ENCODE measurements around the gene RPS6KC1. TPM values are rescaled to one million over a fixed set of nuclear protein-coding genes. Genes with fewer than 3 reads are reported as not detected.

Gene RPS6KC1
- polyA plus RNA-seq, 3 donors: 8.9 to 16.0 (median 11.4) TPM

GRCh38 chr1:213180833-213181232, 129.8 kb downstream of the RPS6KC1 start:
- no peaks in the 10 kb centered on the region for H4K20me1 ChIP-seq (ENCODE audit: insufficient read depth, low read length)
- H3K27me3 ChIP-seq (ENCODE audit: control insufficient read depth in 2 of 2, insufficient read depth in 2 of 2, low read length in 2 of 2): no peaks in the 10 kb centered on the region
- DNase-seq: no peak
- peaks cover 12 to 53% of the 10 kb centered on the region in 2 donors for H3K36me3 ChIP-seq (replicated peaks in 1 of 2; ENCODE audit: control insufficient read depth in 1 of 2, insufficient read depth in 2 of 2, low read length in 2 of 2)
- WGBS (ENCODE audit: insufficient coverage): no CpG with 5 or more reads among the region's 1 CpG
- Mint-ChIP-seq H3K27me3 (ENCODE audit: low read depth in 3 of 3) (no peaks in the 10 kb centered on the region), H3K36me3 (peaks cover 36 to 40% of the 10 kb centered on the region in 2 donors), H3K27ac (no peak overlapping the region), H3K4me3 (no peak overlapping the region), H3K9me3 (peaks cover 0 to 13% (median 12%) of the 10 kb centered on the region in 7 donors), H3K4me1 (no peaks in the 10 kb centered on the region)
- intact Hi-C loops (cut with micrococcal nuclease): no loop called here
- TF ChIP-seq, protein P1, sequence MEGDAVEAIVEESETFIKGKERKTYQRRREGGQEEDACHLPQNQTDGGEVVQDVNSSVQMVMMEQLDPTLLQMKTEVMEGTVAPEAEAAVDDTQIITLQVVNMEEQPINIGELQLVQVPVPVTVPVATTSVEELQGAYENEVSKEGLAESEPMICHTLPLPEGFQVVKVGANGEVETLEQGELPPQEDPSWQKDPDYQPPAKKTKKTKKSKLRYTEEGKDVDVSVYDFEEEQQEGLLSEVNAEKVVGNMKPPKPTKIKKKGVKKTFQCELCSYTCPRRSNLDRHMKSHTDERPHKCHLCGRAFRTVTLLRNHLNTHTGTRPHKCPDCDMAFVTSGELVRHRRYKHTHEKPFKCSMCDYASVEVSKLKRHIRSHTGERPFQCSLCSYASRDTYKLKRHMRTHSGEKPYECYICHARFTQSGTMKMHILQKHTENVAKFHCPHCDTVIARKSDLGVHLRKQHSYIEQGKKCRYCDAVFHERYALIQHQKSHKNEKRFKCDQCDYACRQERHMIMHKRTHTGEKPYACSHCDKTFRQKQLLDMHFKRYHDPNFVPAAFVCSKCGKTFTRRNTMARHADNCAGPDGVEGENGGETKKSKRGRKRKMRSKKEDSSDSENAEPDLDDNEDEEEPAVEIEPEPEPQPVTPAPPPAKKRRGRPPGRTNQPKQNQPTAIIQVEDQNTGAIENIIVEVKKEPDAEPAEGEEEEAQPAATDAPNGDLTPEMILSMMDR (IDR thresholded peaks at IDR 0.05): no peak
- no peak overlapping the region for H3K27ac ChIP-seq (ENCODE audit: low read depth in 1 of 2, low read length in 2 of 2)
- H3K4me1 ChIP-seq (ENCODE audit: control insufficient read depth in 1 of 2, insufficient read depth in 2 of 2, low read length in 2 of 2): no peaks in the 10 kb centered on the region
- H3K79me2 ChIP-seq (ENCODE audit: insufficient read depth, low read length): no peaks in the 10 kb centered on the region
- H2AFZ ChIP-seq (ENCODE audit: insufficient read depth, low read depth, low read length, poor library complexity, severe bottlenecking): no peak overlapping the region
- no peak overlapping the region for H3K4me2 ChIP-seq (replicated peaks; ENCODE audit: extremely low read depth, low read length, poor library complexity, severe bottlenecking)
- H3K9ac ChIP-seq (ENCODE audit: insufficient read depth, low read length, poor library complexity, severe bottlenecking): no peak overlapping the region
- H3K4me3 ChIP-seq (replicated peaks in 1 of 3; ENCODE audit: low read depth in 2 of 3, low read length in 3 of 3): no peak overlapping the region
- peaks cover 4 to 7% of the 10 kb centered on the region in 2 donors for H3K9me3 ChIP-seq (replicated peaks in 1 of 2; ENCODE audit: control insufficient read depth in 1 of 2, insufficient read depth in 1 of 2, low read length in 2 of 2)

DNA sequence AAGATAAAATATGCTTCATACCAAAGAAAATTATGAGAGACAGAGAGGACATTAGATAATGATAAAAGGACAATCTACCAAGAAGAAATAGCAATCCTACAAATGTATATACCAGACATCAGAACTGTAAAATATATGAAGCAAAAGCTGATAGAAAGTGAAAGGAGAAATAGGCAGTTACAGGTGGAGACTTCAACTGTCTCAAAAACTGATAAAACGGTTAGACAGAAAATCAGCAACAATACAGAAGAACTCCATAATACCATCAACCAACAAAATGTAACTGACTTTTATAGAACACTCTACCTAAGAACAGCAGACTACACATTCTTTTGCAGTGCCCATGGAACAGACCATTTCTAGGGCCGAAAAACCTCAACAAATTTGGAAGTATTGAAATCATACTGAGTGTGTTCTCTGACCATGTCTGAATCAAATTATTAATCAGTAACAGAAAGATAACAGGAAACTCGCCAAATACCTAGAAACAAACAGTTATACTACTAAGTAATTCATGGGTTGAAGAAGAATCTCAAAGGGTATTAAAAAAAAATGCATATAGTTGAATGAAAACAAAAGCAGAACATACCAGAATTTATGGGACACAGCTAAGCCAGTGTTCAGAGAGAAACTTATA, 132.1 kb downstream of the RPS6KC1 start:
- TF ChIP-seq, protein P1 (IDR thresholded peaks at IDR 0.05): no peak
- no peak overlapping the region for H3K4me3 Mint-ChIP-seq
- no peak overlapping the region for H3K27ac ChIP-seq (ENCODE audit: low read depth in 1 of 2, low read length in 2 of 2)
- no peaks in the 10 kb centered on the region for H3K79me2 ChIP-seq (ENCODE audit: insufficient read depth, low read length)
- H3K9me3 Mint-ChIP-seq: peaks cover 13 to 37% (median 21%) of the 10 kb centered on the region in 7 donors
- no peak overlapping the region for H3K4me2 ChIP-seq (replicated peaks; ENCODE audit: extremely low read depth, low read length, poor library complexity, severe bottlenecking)
- no peaks in the 10 kb centered on the region for H3K27me3 ChIP-seq (ENCODE audit: control insufficient read depth in 2 of 2, insufficient read depth in 2 of 2, low read length in 2 of 2)
- H3K4me1 Mint-ChIP-seq: no peaks in the 10 kb centered on the region
- DNase-seq: no peak
- no peak overlapping the region for H3K9ac ChIP-seq (ENCODE audit: insufficient read depth, low read length, poor library complexity, severe bottlenecking)
- H4K20me1 ChIP-seq (ENCODE audit: insufficient read depth, low read length): no peaks in the 10 kb centered on the region
- peaks cover 0 to 50% of the 10 kb centered on the region in 2 donors for H3K36me3 ChIP-seq (replicated peaks in 1 of 2; ENCODE audit: control insufficient read depth in 1 of 2, insufficient read depth in 2 of 2, low read length in 2 of 2)
- H3K27me3 Mint-ChIP-seq (ENCODE audit: low read depth in 3 of 3): no peaks in the 10 kb centered on the region
- H2AFZ ChIP-seq (ENCODE audit: insufficient read depth, low read depth, low read length, poor library complexity, severe bottlenecking): no peak overlapping the region
- peaks cover 34 to 40% of the 10 kb centered on the region in 2 donors for H3K36me3 Mint-ChIP-seq
- intact Hi-C loops (cut with micrococcal nuclease): no loop called here
- no peak overlapping the region for H3K27ac Mint-ChIP-seq
- 80% methylated on average over 1 of the region's 3 CpGs for whole genome bisulfite sequencing (ENCODE audit: insufficient coverage)
- no peak overlapping the region for H3K4me3 ChIP-seq (replicated peaks in 1 of 3; ENCODE audit: low read depth in 2 of 3, low read length in 3 of 3)
- peaks cover 16 to 17% of the 10 kb centered on the region in 2 donors for H3K9me3 ChIP-seq (replicated peaks in 1 of 2; ENCODE audit: control insufficient read depth in 1 of 2, insufficient read depth in 1 of 2, low read length in 2 of 2)
- no peaks in the 10 kb centered on the region for H3K4me1 ChIP-seq (ENCODE audit: control insufficient read depth in 1 of 2, insufficient read depth in 2 of 2, low read length in 2 of 2)
